ENCODE data around the gene C2orf74. TPM values are rescaled to one million over a fixed set of nuclear protein-coding genes. Genes with fewer than 3 reads are reported as not detected.
"Not testable (repeated sequence)": the region's sequence is repeated elsewhere in the genome, so short reads cannot be mapped to it uniquely, and the experiment has no call there.

The C2orf74 gene
- total RNA-seq, 2 donors from 2014 or later, result 0.72 to 2.9 TPM

DNA sequence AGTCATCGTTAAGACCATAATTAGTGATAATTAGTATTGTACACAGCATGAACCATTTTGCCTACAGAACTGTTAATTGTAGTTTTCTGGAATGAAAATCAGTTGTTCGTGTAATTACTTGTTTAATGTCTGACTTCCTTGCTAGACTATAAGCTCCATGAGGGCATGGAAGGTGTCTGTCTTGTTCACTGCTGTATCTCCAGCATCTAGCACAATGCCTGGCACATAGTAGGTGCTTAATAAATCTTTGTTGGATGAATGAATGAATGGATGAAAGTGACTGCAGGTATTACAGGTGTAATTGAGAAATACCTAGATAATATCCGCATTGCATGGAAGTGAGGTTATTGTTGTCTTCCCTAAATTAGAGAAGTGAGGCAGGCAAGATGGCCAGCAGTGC lies 21.8 kb downstream of the C2orf74 start:
- peaks cover 19% of the 10 kb centered on the region for H3K36me3 ChIP-seq
- H3K27me3 ChIP-seq, result no peaks in the 10 kb centered on the region
- intact Hi-C loops (cut with DNase I), result no loop called here
- peaks cover 11% of the 10 kb centered on the region for H3K4me1 ChIP-seq
- H3K9ac ChIP-seq (ENCODE audit: low read depth in 2 of 2, low read length in 2 of 2), result no peak overlapping the region
- no peak overlapping the region for H3K27ac ChIP-seq
- H3K4me3 ChIP-seq, result no peak overlapping the region
- no peaks in the 10 kb centered on the region for H3K9me3 ChIP-seq
- DNase-seq, result no peak
- TF ChIP-seq, protein P1, sequence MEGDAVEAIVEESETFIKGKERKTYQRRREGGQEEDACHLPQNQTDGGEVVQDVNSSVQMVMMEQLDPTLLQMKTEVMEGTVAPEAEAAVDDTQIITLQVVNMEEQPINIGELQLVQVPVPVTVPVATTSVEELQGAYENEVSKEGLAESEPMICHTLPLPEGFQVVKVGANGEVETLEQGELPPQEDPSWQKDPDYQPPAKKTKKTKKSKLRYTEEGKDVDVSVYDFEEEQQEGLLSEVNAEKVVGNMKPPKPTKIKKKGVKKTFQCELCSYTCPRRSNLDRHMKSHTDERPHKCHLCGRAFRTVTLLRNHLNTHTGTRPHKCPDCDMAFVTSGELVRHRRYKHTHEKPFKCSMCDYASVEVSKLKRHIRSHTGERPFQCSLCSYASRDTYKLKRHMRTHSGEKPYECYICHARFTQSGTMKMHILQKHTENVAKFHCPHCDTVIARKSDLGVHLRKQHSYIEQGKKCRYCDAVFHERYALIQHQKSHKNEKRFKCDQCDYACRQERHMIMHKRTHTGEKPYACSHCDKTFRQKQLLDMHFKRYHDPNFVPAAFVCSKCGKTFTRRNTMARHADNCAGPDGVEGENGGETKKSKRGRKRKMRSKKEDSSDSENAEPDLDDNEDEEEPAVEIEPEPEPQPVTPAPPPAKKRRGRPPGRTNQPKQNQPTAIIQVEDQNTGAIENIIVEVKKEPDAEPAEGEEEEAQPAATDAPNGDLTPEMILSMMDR (IDR thresholded peaks at IDR 0.05), result no peak

DNA sequence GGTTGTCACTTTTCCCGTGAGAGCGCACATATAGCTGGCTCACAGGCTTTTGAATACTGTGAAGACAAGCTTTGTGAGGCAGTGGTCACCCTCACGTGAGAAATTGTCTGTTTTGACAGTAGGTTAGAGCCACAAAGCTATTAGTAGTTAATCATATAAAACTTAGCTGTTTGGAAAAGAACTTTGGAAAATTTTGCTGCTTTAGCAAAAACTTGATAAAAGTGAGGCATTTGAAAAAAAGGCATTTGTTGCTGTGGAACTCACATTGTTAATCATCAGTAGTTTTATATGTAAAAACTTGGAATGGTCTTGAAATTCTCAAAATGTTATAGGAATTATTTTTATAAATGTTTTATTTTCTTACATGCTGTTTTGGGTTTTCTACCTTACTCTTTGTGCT lies 22.3 kb downstream of the C2orf74 start:
- H3K36me3 ChIP-seq, result peaks cover 19% of the 10 kb centered on the region
- H3K4me3 ChIP-seq, result no peak overlapping the region
- no peaks in the 10 kb centered on the region for H3K9me3 ChIP-seq
- intact Hi-C loops (cut with DNase I), result no loop called here
- no peaks in the 10 kb centered on the region for H3K27me3 ChIP-seq
- DNase-seq, result no peak
- H3K4me1 ChIP-seq, result peaks cover 9% of the 10 kb centered on the region
- H3K27ac ChIP-seq, result no peak overlapping the region
- TF ChIP-seq, protein P1 (IDR thresholded peaks at IDR 0.05), result no peak
- no peak overlapping the region for H3K9ac ChIP-seq (ENCODE audit: low read depth in 2 of 2, low read length in 2 of 2)

DNA sequence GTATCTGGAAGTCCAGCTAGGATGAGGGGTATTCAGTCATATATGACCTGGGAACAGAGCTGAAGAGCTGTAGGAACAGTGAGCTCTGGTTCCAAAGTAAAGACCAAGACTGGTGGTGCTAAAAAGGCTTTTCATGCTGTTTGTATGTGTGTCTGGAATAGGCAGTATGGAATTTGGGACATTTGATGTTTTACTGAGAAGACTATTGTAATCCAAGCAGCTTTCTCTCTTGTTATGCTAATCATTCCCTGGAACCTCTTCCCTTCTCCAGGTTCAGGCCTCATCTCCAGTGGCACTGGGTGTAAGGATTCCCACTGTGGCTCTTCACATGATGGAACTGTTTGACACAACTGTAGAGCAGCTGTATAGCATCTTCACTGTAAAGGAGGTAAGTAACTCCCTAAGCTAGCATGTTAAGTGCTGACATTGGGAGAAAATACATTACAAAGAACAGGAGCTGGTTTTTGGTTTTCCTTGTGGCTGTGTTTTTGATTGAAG lies 23.3 kb downstream of the C2orf74 start:
- H3K36me3 ChIP-seq, result peaks cover 23% of the 10 kb centered on the region
- intact Hi-C loops (cut with DNase I), result no loop called here
- TF ChIP-seq, protein P1 (IDR thresholded peaks at IDR 0.05), result no peak
- no peaks in the 10 kb centered on the region for H3K9me3 ChIP-seq
- H3K4me1 ChIP-seq, result no peaks in the 10 kb centered on the region
- no peaks in the 10 kb centered on the region for H3K27me3 ChIP-seq
- no peak overlapping the region for H3K9ac ChIP-seq (ENCODE audit: low read depth in 2 of 2, low read length in 2 of 2)
- no peak overlapping the region for H3K4me3 ChIP-seq
- DNase-seq, result no peak
- H3K27ac ChIP-seq, result no peak overlapping the region

DNA sequence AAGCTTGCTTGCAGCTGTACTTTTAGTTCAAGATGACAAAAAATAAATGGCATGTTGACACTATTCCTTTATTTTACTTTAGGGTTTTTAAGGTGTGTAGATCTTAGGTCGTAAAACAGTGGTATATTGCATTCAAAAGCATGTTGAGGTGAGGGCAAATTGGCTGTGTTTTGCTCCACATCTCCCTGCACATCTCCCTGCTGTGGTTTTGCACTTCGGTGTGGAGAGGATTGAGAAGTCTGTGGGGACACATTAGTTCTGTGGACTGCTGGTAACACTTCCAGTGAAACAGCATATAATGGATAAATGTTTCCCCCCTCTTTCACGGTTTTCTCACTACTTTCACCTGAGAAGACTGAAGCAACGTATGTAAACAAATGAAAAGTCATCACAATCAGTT lies 25.1 kb downstream of the C2orf74 start:
- Histone ChIP-seq H3K9ac (ENCODE audit: low read depth in 2 of 2, low read length in 2 of 2) (no peak overlapping the region), H3K27ac (no peak overlapping the region), H3K9me3 (no peaks in the 10 kb centered on the region), H3K4me3 (no peak overlapping the region), H3K27me3 (no peaks in the 10 kb centered on the region), H3K4me1 (no peaks in the 10 kb centered on the region), H3K36me3 (peaks cover 23% of the 10 kb centered on the region)
- DNase-seq, result no peak
- intact Hi-C loops (cut with DNase I), result no loop called here
- TF ChIP-seq, protein P1 (IDR thresholded peaks at IDR 0.05), result no peak

DNA sequence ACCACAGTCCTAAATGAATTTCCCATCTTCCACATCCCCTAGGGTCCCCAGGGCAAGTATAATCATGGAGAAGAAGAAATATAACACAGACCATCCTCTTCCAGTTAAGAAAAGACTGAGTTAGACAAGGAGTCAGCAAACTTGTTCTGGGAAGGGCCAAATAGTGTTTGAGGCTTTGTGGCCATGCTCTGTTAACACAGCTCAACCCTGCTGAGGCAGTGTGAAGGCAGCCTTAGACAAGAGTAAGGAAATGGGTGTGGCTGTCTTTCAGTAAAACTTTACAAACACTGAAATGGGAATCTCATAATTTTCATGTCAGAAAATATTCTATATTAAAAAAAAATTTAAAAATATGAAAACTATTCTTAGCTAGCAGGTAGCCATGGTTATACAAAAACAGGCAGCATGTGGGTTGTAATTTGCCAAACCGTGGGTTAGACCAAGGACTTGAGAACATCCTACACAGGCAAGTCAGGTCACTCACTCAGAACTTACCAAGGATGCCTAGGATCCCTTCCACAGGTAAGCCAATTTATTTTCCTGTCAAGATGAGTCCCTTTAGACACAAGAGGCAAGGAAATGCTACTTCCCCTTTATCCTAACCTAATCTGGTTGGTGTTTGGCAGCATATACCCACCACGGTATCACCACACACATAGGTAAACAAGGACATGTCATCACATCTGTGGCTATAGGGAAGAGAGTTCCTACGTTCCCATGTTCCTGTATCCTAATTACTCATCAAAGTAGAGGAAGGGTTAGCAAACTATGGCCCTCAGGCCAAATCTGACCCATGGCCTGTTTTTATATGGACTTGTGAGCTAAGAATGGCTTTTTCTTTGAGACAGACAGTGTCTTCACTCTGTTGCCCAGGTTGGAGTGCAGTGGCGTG lies 31.9 kb downstream of the C2orf74 start:
- Histone ChIP-seq H3K36me3 (peaks cover 5% of the 10 kb centered on the region), H3K9ac (ENCODE audit: low read depth in 2 of 2, low read length in 2 of 2) (no peak overlapping the region), H3K27ac (no peak overlapping the region), H3K27me3 (no peaks in the 10 kb centered on the region), H3K4me3 (no peak overlapping the region), H3K9me3 (no peaks in the 10 kb centered on the region), H3K4me1 (no peaks in the 10 kb centered on the region)
- no peak for DNase-seq
- intact Hi-C loops (cut with DNase I), result no loop called here
- TF ChIP-seq, protein P1 (IDR thresholded peaks at IDR 0.05), result no peak

DNA sequence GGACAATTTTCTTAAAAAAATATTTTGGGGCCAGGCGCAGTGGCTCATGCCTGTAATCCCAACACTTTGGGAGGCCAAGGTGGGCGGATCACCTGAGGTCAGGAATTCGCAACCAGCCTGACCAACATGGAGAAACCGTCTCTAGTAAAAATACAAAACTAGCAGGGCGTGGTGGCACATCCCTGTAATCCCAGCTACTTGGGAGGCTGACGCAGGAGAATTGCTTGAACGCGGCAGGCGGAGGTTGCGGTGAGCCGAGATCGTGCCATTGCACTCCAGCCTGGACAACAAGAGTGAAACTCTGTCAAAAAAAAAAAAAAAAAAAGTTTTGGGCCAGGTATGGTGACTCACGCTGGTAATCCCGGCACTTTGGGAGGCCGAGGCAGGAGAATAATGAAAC lies 32.7 kb downstream of the C2orf74 start:
- H3K27ac ChIP-seq; H3K4me3 ChIP-seq; intact Hi-C loops (cut with DNase I); DNase-seq; H3K9me3 ChIP-seq; H3K9ac ChIP-seq (ENCODE audit: low read depth in 2 of 2, low read length in 2 of 2); H3K4me1 ChIP-seq; H3K36me3 ChIP-seq; H3K27me3 ChIP-seq: not testable (repeated sequence)
